ENCODE measurements around the gene METRNL. TPM values are rescaled to one million over a fixed set of nuclear protein-coding genes. Genes with fewer than 3 reads are reported as not detected.

Gene METRNL
- 24.8 and 66.5 TPM in 2 replicates for total RNA-seq

DNA sequence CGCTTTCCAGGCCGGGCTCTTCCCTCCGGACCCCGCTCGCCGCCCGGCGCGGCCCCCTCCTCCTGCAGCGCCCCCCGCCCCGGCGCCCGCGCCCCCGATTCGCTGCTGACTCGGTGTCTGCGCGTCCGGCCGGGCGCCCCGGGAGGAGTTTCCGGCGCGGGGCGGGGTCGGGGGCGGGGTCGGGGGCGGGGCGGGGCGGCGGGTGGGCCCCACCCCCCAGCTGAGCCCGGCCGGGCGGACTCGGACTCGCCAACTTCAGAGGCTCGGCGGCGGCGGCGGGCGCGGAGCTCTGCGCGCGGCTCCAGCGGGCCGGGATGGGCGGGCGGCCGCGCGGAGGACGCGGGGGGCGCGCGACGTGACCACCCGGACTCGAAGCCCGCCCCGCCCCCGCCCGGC, at the start of gene METRNL:
TSS of gene METRNL (plus strand) at position 258 of the 396 bp plus-strand sequence. CDS start 207 bp downstream, outside the sequence.

Other genes with a start within 250 kb of the METRNL start
- gene ZNF750, start 239.6 kb upstream of the METRNL start, total RNA-seq, result 0.09 TPM in 2 replicates

Measured in endothelial cell of coronary artery (primary cell).